GM21360 (cell line): ENCODE results near the gene PLAC1.

Experiments
- ATAC-seq: cut with Tn5 transposase; IDR thresholded peaks from one replicate; pipeline ENCODE4 v1.9.1; 2021; ENCODE audit warnings: mild to moderate bottlenecking, moderate library complexity; ENCODE audit not compliant: unreplicated experiment

Gene PLAC1

GRCh38 chrX:134631426-134632346 lies 26.6 kb downstream of the PLAC1 start:
- ATAC-seq = no peak

DNA sequence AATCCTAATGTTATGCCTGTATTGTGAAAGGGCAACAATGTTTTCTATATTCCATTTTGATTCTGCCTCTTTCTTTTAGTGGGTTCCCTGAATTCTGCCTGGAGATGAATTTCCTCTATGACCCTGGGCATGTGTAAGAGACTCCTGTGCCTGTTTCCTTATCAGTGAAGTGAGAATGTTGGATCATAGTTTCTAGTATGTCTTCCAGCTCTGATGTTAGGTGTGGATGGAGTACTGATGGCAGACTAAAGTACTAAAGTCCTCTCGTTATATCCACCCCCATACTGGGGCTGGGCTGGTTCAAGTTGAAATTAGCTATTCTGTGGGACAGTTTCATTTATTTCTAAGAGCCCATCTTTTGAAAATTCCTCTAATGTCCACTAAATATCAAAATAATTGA lies 29.6 kb downstream of the PLAC1 start:
- ATAC-seq = no peak

- no peak for ATAC-seq
Measured at GRCh38 chrX:134626434-134626833, 31.8 kb downstream of the PLAC1 start.

DNA sequence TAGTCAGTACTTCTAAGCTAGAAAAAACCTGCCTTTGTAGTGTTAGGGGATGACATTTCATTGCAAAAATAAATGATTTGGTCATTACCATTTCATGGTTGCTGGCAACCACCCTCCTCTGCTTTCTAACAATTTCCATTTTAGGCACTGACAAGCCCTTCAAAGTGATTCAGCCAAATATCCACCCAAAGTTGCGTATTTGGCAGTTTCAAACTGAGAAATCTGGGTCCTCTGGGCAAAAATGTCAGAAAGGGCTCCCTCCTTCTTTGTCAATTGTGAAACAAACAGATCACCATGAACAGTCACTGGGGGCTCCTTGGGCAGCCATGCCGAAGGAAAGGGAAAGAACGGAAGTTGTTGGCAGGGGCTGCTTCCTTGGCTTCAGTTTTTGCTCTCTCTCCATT lies 33.0 kb downstream of the PLAC1 start:
- ATAC-seq = no peak

DNA sequence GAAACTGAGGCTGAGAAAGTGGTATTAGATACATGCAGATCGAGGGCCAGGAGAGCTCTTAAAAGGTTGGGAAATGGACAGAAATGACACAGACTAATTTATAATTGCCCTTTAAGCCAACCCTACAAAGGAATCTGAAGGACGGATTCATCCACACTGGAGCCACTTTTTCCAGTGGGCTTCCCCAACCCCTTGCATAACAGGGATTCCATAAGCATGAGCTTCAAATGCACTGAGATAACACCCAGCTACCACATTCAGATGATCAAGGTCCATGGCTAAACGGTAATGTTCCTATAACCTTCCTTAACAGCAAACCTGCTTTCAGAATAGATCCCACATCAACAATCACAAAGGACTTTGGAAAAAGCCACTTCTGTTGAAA lies 34.2 kb downstream of the PLAC1 start:
- no peak for ATAC-seq

GRCh38 chrX:134623293-134624045 lies 34.8 kb downstream of the PLAC1 start:
- no peak for ATAC-seq

DNA sequence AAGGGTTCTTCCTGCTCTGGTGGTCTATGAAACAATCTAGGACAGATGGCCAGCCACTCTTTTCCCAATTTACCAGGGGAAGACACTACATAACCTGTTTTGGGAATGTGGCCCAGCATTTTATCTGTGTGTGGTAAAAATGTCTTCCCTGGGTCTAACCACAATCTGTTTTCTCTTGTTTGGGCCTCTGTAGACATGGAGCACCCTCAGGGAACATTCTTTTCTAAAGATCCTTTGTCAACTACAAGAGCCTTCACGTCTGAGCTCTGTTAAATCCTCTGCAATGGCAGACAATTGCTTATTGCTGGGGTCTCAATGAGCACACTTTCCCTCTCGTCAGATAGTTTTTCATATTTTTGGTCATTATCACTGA lies 35.5 kb downstream of the PLAC1 start:
- no peak for ATAC-seq

GRCh38 chrX:134622056-134622812 lies 36.0 kb downstream of the PLAC1 start:
- ATAC-seq = peak; percentile 87

GRCh38 chrX:134619838-134620237 lies 38.4 kb downstream of the PLAC1 start:
- no peak for ATAC-seq

DNA sequence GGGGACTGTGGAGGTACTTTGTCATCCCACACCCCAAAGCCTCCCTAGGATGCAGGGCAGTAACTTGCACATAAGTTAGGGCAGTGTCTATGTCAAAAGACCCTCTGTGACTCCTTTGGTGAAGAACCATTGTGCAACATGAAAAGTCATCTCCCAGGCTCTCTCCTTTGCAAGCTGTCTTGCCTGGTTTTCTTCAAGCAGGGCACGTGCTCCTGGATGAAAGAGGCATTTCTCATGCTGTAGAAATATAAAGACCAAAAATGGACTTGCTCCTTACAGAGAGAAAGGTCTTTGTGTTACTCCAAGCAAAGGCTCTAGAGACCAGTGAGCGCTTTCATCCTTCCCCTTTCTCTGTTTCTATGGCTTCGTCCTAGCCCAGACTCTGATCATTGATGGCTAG lies 44.9 kb downstream of the PLAC1 start:
- no peak for ATAC-seq

DNA sequence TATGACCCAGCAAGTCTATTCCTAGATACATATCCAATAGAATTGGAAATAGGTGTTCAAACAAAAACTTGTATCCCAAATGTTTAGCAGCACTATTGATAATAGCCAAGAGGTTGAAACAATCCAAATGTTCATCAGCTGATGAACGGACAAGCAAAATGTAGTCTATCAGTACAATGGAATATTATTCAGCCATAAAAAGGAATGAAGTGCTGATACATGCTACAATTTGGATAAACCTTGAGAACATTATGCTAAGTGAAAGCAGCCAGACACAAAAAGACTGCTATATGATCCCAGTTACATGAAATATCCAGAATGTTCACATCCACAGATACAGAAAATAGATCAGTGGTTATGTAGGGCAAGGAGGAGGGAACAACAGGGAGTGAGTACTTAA lies 50.1 kb downstream of the PLAC1 start:
- no peak for ATAC-seq

- no peak for ATAC-seq
Measured at GRCh38 chrX:134607523-134607922, 50.7 kb downstream of the PLAC1 start.

DNA sequence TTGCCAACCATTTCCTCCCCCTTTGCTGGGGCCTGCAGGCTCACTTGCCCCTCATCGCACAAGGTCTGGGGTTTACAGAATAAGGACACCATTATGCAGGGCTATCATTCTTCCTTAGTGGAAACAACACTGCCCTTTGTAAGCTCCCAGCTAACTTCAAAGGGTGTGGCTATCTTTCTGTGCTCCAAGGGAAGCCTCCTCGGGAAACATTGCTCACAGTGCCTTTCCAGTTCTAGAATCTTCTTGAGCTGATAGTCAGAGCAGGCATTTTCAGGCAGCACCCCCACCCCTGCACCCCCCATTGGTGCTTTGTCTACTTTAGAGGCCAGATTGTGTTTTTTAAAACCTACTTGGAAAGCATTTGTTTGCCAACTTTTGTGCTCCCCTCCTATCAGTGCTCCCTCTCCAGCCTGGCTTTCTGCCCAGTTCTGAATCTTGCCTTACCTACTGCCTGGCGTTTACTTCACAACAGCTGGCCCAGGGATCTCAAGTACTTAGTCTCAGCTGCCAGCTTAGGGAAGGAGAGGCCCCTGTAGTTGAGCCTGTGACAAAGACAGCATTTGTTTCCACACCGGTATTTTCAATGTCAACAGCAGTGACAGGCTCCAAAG lies 53.5 kb downstream of the PLAC1 start:
- ATAC-seq = no peak

GRCh38 chrX:134603806-134604700 lies 54.2 kb downstream of the PLAC1 start:
- ATAC-seq = no peak

- no peak for ATAC-seq
Measured at GRCh38 chrX:134602410-134602809, 55.9 kb downstream of the PLAC1 start.

GRCh38 chrX:134601240-134601765 lies 57.0 kb downstream of the PLAC1 start:
- no peak for ATAC-seq

GRCh38 chrX:134600714-134601113 lies 57.6 kb downstream of the PLAC1 start:
- ATAC-seq = no peak

DNA sequence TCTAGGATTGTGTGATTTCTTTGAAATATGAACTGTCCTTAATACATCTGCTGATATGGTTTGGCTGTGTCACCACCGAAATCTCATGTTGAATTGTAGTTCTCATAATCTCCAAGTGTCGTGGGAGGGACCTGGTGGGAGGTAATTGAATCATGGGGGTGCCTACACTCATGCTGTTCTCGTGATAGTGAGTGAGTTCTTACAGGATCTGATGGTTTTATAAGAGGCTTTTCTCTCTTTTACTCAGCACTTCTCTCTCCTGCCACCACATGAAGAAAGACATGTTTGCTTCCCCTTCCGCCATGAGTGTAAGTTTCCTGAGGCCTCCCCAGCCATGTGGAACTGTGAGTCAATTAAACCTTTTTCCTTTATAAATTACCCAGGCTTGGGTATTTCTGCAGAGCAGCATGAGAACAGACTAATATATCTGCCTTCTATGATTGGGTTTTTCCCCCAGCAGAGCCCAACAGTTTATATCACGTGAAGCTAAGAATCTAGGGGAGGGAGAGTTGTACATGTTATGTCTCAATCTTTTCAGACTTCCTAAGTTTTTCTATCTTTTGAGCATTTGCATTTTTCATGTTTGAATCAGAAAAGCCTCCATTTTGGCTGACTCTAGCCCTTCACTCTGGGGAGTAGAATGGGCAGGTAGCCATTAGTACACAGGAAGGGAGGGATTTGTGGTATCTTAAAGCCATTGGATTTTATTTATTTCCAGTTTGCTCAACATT lies 58.9 kb downstream of the PLAC1 start:
- no peak for ATAC-seq

- ATAC-seq = no peak
Measured at GRCh38 chrX:134592303-134592702, 66.0 kb downstream of the PLAC1 start.
